Measurements from ENCODE around the gene HOXC6.
A peak's percentile ranks its signal among the peaks of the same experiment; 100 is the strongest.
"Not testable (repeated sequence)": the region's sequence is repeated elsewhere in the genome, so short reads cannot be mapped to it uniquely, and the experiment has no call there.

Gene HOXC6

GRCh38 chr12:54040648-54041047, 12.4 kb downstream of the HOXC6 start:
- WGBS, result 85% methylated on average over 2 of the region's 3 CpGs

GRCh38 chr12:54041097-54041690, 13.0 kb downstream of the HOXC6 start:
- Histone ChIP-seq H3K4ac (ENCODE audit: low read depth in 1 of 2, low read length in 2 of 2) (no peak overlapping the region), H2BK5ac (ENCODE audit: low read depth, low read length, poor library complexity, severe bottlenecking) (no peak overlapping the region), H3K9me3 (ENCODE audit: control insufficient read depth, low read length) (no peaks in the 10 kb centered on the region), H2AK5ac (ENCODE audit: low read length, severe bottlenecking) (no peak overlapping the region), H2BK12ac (ENCODE audit: low read length in 2 of 2) (no peak overlapping the region), H3K27me3 (ENCODE audit: control insufficient read depth in 1 of 2, insufficient read depth in 1 of 2, low read length in 2 of 2) (peaks cover 0 to 21% of the 10 kb centered on the region in 2 experiments), H3K9ac (ENCODE audit: low read length) (no peak overlapping the region), H3K23ac (ENCODE audit: low read length in 2 of 2) (no peak overlapping the region), H3K18ac (ENCODE audit: low read depth in 1 of 2, low read length in 2 of 2) (no peak overlapping the region), H3K79me1 (replicated peaks; ENCODE audit: low read length, poor library complexity, severe bottlenecking) (peaks cover 48% of the 10 kb centered on the region), H4K8ac (ENCODE audit: low read length) (no peak overlapping the region), H3K4me3 (ENCODE audit: insufficient read depth in 1 of 2, low read depth in 1 of 2, low read length in 2 of 2) (no peak overlapping the region), H3K36me3 (ENCODE audit: control insufficient read depth in 1 of 2, insufficient read depth in 2 of 2, low read depth in 1 of 2, low read length in 2 of 2) (peaks cover 0 to 5% of the 10 kb centered on the region in 2 experiments), H4K91ac (ENCODE audit: low read length) (no peak overlapping the region), H3K14ac (ENCODE audit: low read length in 2 of 2) (no peak overlapping the region), H2BK15ac (ENCODE audit: low read depth, poor library complexity, severe bottlenecking) (no peak overlapping the region), H3K4me1 (ENCODE audit: control insufficient read depth, insufficient read depth, low read depth, low read length) (peaks cover 14% of the 10 kb centered on the region), H2BK120ac (ENCODE audit: low read depth, low read length) (no peak overlapping the region), H3K27ac (ENCODE audit: low read length, poor library complexity, severe bottlenecking) (no peak overlapping the region), H3K4me2 (ENCODE audit: low read length, poor library complexity, severe bottlenecking) (no peak overlapping the region), H2AFZ (ENCODE audit: low read depth, low read length) (no peak overlapping the region)
- no peak for DNase-seq
- 81% methylated on average over 2 of the region's 2 CpGs for WGBS

More at GRCh38 chr12:54040648-54041047, 12.4 kb downstream of the HOXC6 start:
- Histone ChIP-seq H3K14ac (ENCODE audit: low read length in 2 of 2) (no peak overlapping the region), H3K4me1 (ENCODE audit: control insufficient read depth, insufficient read depth, low read depth, low read length) (peaks cover 19% of the 10 kb centered on the region), H2BK12ac (ENCODE audit: low read length in 2 of 2) (no peak overlapping the region), H3K18ac (ENCODE audit: low read depth in 1 of 2, low read length in 2 of 2) (no peak overlapping the region), H3K23ac (ENCODE audit: low read length in 2 of 2) (no peak overlapping the region), H3K27me3 (ENCODE audit: control insufficient read depth in 1 of 2, insufficient read depth in 1 of 2, low read length in 2 of 2) (peaks cover 0 to 15% of the 10 kb centered on the region in 2 experiments), H2BK120ac (ENCODE audit: low read depth, low read length) (no peak overlapping the region), H2BK15ac (ENCODE audit: low read depth, poor library complexity, severe bottlenecking) (no peak overlapping the region), H3K4ac (ENCODE audit: low read depth in 1 of 2, low read length in 2 of 2) (no peak overlapping the region), H3K27ac (ENCODE audit: low read length, poor library complexity, severe bottlenecking) (no peak overlapping the region), H3K36me3 (ENCODE audit: control insufficient read depth in 1 of 2, insufficient read depth in 2 of 2, low read depth in 1 of 2, low read length in 2 of 2) (peaks cover 0 to 5% of the 10 kb centered on the region in 2 experiments), H2AFZ (ENCODE audit: low read depth, low read length) (no peak overlapping the region), H3K79me1 (replicated peaks; ENCODE audit: low read length, poor library complexity, severe bottlenecking) (peaks cover 45% of the 10 kb centered on the region), H2BK5ac (ENCODE audit: low read depth, low read length, poor library complexity, severe bottlenecking) (no peak overlapping the region), H2AK5ac (ENCODE audit: low read length, severe bottlenecking) (no peak overlapping the region), H3K9ac (ENCODE audit: low read length) (no peak overlapping the region), H3K9me3 (ENCODE audit: control insufficient read depth, low read length) (no peaks in the 10 kb centered on the region), H3K4me2 (ENCODE audit: low read length, poor library complexity, severe bottlenecking) (no peak overlapping the region), H3K4me3 (ENCODE audit: insufficient read depth in 1 of 2, low read depth in 1 of 2, low read length in 2 of 2) (no peak overlapping the region), H4K8ac (ENCODE audit: low read length) (no peak overlapping the region), H4K91ac (ENCODE audit: low read length) (no peak overlapping the region)
- DNase-seq, result no peak

- H2BK15ac ChIP-seq (ENCODE audit: low read depth, poor library complexity, severe bottlenecking); H2AFZ ChIP-seq (ENCODE audit: low read depth, low read length); H3K4me2 ChIP-seq (ENCODE audit: low read length, poor library complexity, severe bottlenecking); H3K4me3 ChIP-seq (ENCODE audit: insufficient read depth in 1 of 2, low read depth in 1 of 2, low read length in 2 of 2); H3K18ac ChIP-seq (ENCODE audit: low read depth in 1 of 2, low read length in 2 of 2); H3K14ac ChIP-seq (ENCODE audit: low read length in 2 of 2); H2BK5ac ChIP-seq (ENCODE audit: low read depth, low read length, poor library complexity, severe bottlenecking); DNase-seq; H3K9ac ChIP-seq (ENCODE audit: low read length); H4K91ac ChIP-seq (ENCODE audit: low read length); H2AK5ac ChIP-seq (ENCODE audit: low read length, severe bottlenecking); H2BK12ac ChIP-seq (ENCODE audit: low read length in 2 of 2); H3K23ac ChIP-seq (ENCODE audit: low read length in 2 of 2); H4K8ac ChIP-seq (ENCODE audit: low read length); H3K9me3 ChIP-seq (ENCODE audit: control insufficient read depth, low read length); H3K4ac ChIP-seq (ENCODE audit: low read depth in 1 of 2, low read length in 2 of 2); H3K27ac ChIP-seq (ENCODE audit: low read length, poor library complexity, severe bottlenecking); H3K36me3 ChIP-seq (ENCODE audit: control insufficient read depth in 1 of 2, insufficient read depth in 2 of 2, low read depth in 1 of 2, low read length in 2 of 2); H2BK120ac ChIP-seq (ENCODE audit: low read depth, low read length): not testable (repeated sequence)
- Histone ChIP-seq H3K27me3 (ENCODE audit: control insufficient read depth in 1 of 2, insufficient read depth in 1 of 2, low read length in 2 of 2) (peaks cover 0 to 29% of the 10 kb centered on the region in 2 experiments), H3K79me1 (replicated peaks; ENCODE audit: low read length, poor library complexity, severe bottlenecking) (peaks cover 53% of the 10 kb centered on the region), H3K4me1 (ENCODE audit: control insufficient read depth, insufficient read depth, low read depth, low read length) (peaks cover 13% of the 10 kb centered on the region)
- 84% methylated on average over 5 of the region's 6 CpGs for WGBS
These were observed 13.8 kb downstream of the HOXC6 start for GRCh38 chr12:54042033-54042432.

- H3K27me3 ChIP-seq (ENCODE audit: control insufficient read depth in 1 of 2, insufficient read depth in 1 of 2, low read length in 2 of 2), result peaks cover 0 to 38% of the 10 kb centered on the region in 2 experiments
- H3K23ac ChIP-seq (ENCODE audit: low read length in 2 of 2), result no peak overlapping the region
- 48% methylated on average over 5 of the region's 6 CpGs for WGBS
- H3K14ac ChIP-seq (ENCODE audit: low read length in 2 of 2), result no peak overlapping the region
- no peak overlapping the region for H2BK120ac ChIP-seq (ENCODE audit: low read depth, low read length)
- no peak overlapping the region for H3K4me2 ChIP-seq (ENCODE audit: low read length, poor library complexity, severe bottlenecking)
- peaks cover 55% of the 10 kb centered on the region for H3K79me1 ChIP-seq (replicated peaks; ENCODE audit: low read length, poor library complexity, severe bottlenecking)
- H3K4me1 ChIP-seq (ENCODE audit: control insufficient read depth, insufficient read depth, low read depth, low read length), result peaks cover 15% of the 10 kb centered on the region
- no peak overlapping the region for H2BK15ac ChIP-seq (ENCODE audit: low read depth, poor library complexity, severe bottlenecking)
- no peak overlapping the region for H4K91ac ChIP-seq (ENCODE audit: low read length)
- no peak overlapping the region for H3K4ac ChIP-seq (ENCODE audit: low read depth in 1 of 2, low read length in 2 of 2)
- no peaks in the 10 kb centered on the region for H3K9me3 ChIP-seq (ENCODE audit: control insufficient read depth, low read length)
- H3K4me3 ChIP-seq (ENCODE audit: insufficient read depth in 1 of 2, low read depth in 1 of 2, low read length in 2 of 2), result no peak overlapping the region
- no peak for DNase-seq
- H2BK12ac ChIP-seq (ENCODE audit: low read length in 2 of 2), result no peak overlapping the region
- H3K18ac ChIP-seq (ENCODE audit: low read depth in 1 of 2, low read length in 2 of 2), result no peak overlapping the region
- no peak overlapping the region for H3K27ac ChIP-seq (ENCODE audit: low read length, poor library complexity, severe bottlenecking)
- peak overlapping the region; percentile 40 for H3K9ac ChIP-seq (ENCODE audit: low read length)
- no peak overlapping the region for H2AK5ac ChIP-seq (ENCODE audit: low read length, severe bottlenecking)
- no peak overlapping the region for H2BK5ac ChIP-seq (ENCODE audit: low read depth, low read length, poor library complexity, severe bottlenecking)
- H4K8ac ChIP-seq (ENCODE audit: low read length), result no peak overlapping the region
- H2AFZ ChIP-seq (ENCODE audit: low read depth, low read length), result no peak overlapping the region
- H3K36me3 ChIP-seq (ENCODE audit: control insufficient read depth in 1 of 2, insufficient read depth in 2 of 2, low read depth in 1 of 2, low read length in 2 of 2), result peaks cover 5 to 19% of the 10 kb centered on the region in 2 experiments
These were observed 15.0 kb downstream of the HOXC6 start for GRCh38 chr12:54042970-54043853.

Data from mesenchymal stem cell (in vitro differentiated cells and primary cell).